HG02970 (cell line): ENCODE measurements around the gene KIAA1549.
"Not testable (repeated sequence)": the region's sequence is repeated elsewhere in the genome, so short reads cannot be mapped to it uniquely, and the experiment has no call there.

ENCODE experiments used
- ATAC-seq: cut with Tn5 transposase; IDR thresholded peaks from one replicate; pipeline ENCODE4 v1.9.1; 2021; ENCODE audit warnings: mild to moderate bottlenecking, moderate library complexity, moderate number of reproducible peaks; ENCODE audit not compliant: unreplicated experiment, low FRiP score

The KIAA1549 gene

GRCh38 chr7:138945821-138946220 lies 35.4 kb downstream of the KIAA1549 start:
- no peak for ATAC-seq

GRCh38 chr7:138945154-138945553 lies 36.0 kb downstream of the KIAA1549 start:
- no peak for ATAC-seq

DNA sequence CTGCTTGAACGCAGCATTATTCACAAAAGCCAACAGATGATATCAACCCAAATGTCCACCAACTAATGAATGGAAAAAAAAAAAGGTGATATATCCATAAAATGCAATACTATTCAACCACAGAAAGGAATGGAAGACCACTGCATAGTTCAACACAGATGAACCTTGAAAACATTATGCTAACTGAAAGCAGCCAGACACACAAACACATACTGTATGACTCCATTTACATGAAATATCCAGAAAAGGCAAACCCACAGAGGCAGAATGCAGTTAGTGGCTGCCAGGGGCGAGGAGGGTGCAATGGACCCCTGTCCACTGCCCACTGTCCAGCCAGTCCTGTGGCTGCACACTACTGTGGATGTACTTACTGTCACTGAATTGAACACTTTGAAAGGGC lies 36.6 kb downstream of the KIAA1549 start:
- ATAC-seq, result no peak

- ATAC-seq, result no peak
Measured at GRCh38 chr7:138943061-138943460, 38.1 kb downstream of the KIAA1549 start.

DNA sequence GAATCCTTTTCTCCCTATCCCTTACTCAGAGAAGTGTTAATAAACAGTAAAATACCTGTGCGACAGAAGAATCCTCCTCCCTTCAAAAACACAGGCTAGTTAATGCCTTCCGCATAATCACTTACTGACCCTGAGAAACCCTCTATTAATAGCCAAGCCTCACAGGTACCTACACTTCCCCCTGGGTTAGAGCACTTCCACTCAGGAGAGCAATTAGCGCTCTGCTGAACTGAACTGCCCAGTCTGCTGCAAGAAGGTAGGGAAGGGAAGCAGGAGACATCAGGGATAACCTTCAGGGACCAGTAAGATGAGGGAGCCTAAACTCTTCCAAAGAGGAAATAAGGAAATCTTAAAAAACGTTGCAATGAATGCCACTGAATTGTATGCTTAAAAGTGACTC lies 39.6 kb downstream of the KIAA1549 start:
- ATAC-seq, result no peak

GRCh38 chr7:138940602-138941001 lies 40.6 kb downstream of the KIAA1549 start:
- not testable (repeated sequence) for ATAC-seq

DNA sequence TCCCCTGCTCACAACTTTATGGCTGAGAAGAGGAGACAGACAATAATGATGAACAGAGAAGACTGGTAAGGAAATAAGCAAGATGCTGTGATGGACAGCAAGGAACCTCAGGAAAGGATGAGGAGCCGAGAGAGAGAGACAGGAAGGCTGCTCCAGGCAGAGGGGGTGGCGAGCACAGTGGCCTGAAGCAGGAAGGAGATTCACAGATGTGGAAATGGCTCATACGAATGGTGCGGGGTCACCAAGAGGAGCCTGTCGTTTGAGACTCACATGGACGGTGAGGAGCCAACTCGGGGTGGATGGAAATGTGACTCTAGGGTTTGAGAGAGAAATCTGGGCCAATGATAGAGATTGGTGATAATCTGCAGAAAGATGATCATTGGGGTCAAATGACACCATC lies 43.7 kb downstream of the KIAA1549 start:
- ATAC-seq, result no peak

DNA sequence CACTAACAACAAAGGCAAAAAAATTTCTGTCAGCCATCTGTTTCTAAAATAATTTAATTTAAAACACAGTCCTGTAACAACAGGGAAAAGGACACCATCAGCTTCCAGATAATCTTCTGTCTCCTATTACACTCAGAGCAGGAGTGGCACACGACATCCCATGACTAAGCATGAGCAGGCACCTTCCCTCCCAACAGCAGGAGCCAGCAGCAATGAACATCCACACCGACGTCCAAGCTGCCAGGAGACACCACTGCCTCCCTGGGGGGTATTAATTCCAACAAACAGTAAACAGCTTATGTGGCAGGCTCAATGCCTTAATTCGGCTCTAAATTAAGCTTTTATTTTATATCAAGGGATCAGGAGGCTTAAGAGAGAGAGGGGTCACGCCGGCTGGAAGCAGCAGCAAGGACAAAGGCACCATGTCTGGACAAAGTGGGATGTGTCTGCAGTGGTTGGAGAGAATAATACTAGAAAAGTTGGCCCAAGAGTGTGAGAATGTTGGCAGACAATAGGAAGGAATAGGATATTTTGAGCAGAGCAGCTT lies 45.7 kb downstream of the KIAA1549 start:
- no peak for ATAC-seq

- no peak for ATAC-seq
Measured at GRCh38 chr7:138934861-138935260, 46.3 kb downstream of the KIAA1549 start.

GRCh38 chr7:138934367-138934766 lies 46.8 kb downstream of the KIAA1549 start:
- ATAC-seq, result no peak

DNA sequence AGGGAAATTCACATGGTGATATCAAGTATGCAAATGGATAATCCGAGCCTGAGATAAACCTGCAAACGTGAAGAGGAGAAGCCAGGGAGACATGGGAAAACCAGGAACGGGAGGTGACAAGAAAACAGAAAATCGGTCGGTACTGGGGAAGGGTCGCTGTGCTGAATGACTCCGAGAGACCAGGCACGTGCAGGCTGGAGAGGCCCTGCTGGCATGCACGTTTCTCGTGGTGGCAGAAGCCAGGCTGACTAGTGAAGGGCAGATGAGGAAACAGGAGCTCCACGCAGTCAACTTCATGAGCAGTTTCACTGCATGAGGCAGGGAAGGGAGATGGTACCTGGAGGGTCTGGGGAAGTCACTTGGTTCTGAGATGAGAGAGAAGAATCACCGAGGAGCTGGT lies 48.3 kb downstream of the KIAA1549 start:
- ATAC-seq, result no peak

GRCh38 chr7:138932427-138932826 lies 48.8 kb downstream of the KIAA1549 start:
- no peak for ATAC-seq

DNA sequence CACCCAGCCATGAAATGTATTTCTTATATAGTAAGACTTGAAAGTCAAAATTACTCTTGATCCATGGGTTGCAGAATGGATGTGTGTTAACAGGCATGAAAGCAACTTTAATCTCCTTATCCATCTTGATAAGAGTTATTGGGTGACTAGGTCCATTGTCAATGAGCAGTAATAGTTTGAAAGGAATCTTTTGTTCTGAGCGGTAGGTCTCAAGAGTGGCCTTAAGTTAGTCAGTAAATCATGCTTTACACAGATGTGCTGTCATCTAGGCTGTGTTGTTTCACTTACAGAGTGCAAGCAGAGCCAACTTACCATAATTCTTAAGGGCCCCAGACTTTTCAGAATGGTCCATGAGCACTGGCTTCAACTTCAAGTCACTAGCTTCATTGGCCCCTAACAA lies 51.2 kb downstream of the KIAA1549 start:
- ATAC-seq, result no peak

- ATAC-seq, result no peak
Measured at GRCh38 chr7:138926241-138926612, 55.0 kb downstream of the KIAA1549 start.

- no peak for ATAC-seq
Measured at GRCh38 chr7:138924501-138925225, 56.5 kb downstream of the KIAA1549 start.

DNA sequence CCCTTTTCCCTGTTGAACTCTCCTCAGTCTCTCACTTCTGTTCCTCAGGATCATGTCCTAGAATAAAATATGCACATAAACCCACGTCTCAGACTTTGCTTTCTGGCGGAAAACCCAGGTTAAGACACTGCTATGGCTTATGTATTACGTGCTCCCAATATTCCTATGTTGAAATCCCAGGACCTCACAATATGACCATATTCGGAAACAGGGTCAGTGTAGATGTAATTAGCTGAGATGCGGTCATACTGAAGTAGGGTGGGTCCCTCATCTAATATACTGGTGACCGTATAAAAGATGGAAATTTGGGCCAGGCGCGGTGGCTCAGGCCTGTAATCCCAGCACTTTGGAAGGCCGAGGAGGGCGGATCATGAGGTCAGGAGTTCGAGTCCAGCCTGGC lies 59.9 kb downstream of the KIAA1549 start:
- no peak for ATAC-seq

GRCh38 chr7:138919911-138920310 lies 61.3 kb downstream of the KIAA1549 start:
- no peak for ATAC-seq

DNA sequence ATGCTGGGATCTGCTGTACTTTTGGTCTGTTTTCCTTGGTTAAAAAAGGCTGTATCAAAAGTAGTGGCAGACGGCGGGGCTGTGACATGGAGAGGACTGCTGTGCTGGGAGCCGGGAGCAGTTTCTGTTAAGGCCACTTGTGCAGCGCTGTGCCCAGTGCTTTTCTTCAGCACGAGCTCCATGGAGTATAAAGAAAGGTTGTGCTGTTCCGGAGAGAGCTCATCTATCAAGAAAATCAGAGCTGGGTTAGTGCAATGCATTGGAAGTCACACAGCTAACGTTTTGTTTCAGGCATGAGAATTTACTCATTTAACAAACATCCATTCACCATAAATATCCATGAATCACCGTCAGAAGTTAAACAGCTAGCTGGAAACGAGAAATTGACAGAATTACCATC lies 62.0 kb downstream of the KIAA1549 start:
- no peak for ATAC-seq

GRCh38 chr7:138918756-138919155 lies 62.4 kb downstream of the KIAA1549 start:
- ATAC-seq, result no peak

DNA sequence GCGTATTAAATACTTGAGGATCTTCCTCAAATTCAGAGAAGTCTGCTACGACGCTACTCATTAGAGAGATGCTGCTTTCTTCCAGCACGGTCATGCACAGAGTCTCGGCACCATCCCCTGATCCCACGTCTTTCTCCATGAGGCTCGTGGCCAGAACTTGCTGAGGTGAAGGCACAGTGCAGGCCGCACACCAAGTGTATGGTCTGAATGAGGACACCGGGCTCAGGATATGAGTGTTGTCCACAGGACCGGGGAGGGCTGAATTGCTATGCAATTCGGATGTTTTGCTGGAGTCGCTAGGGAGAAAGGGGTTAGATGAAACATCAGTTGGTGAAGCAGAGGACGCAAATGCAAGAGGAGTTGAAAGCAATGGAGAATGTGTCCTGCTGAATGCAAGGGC lies 63.0 kb downstream of the KIAA1549 start:
- ATAC-seq, result no peak

DNA sequence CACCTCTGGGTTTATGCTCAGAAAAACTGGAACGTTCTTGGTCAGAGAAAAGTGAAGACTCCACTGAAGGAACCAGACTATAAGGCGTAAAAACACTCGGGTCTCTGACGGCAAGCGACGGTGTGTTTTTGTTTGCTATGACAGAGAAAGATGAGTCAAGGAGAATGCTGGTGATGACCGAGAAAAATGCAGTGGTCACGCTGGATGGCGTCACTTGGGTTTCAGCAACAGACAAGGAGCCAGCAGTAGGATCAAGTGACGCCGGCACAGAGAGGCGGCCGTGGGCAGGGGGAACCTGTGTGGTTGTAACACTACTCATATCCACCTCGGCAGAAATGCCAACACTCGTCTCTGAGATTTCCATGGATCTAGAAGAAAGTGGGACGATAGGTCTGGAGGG lies 63.4 kb downstream of the KIAA1549 start:
- no peak for ATAC-seq

DNA sequence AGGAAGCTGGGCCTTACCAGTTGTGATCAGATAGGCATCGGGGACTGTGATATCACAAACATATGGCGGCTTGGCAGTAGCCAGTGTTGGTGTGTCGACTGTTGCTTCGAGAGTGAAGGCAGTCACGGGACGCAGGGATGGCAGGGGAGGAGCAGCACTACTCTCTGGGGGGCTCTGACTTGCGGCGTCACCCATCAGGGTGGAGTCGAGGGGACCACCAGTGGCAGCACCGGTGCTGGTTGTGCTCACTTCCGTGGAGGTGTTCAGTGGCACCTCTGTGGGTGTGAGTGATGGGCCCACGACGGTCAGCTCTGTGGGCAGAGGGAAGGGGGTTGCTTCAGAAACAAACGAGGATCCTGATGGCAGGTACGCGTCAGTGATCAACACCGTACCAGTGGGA lies 64.5 kb downstream of the KIAA1549 start:
- ATAC-seq, result no peak

DNA sequence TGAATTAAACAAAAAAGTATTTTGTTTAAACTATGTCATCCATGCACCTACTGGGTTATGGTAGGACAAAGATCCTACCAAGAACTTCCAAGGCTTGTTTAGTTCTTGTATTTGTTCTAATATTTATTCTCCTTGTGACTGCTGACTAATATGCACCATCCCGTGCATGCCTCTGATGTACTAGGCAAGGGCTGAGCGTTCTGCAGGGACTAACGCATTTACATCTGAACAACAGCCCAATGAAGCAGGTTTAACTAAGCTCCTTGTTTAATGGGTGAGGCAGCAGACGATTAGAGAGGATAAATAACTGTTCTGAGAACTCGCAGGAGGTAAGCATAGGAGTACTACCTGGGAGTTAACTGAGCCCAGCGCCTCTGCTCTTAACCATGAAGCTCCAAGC lies 64.9 kb downstream of the KIAA1549 start:
- ATAC-seq, result no peak
